GM10266 (cell line): Measurements from ENCODE around the gene MYBPC3.

ENCODE experiments used
- DNase-seq: peaks from one replicate; pipeline ENCODE4 v3.0.0; 2012; ENCODE audit errors: extremely low spot score
- CTCF ChIP-seq: IDR thresholded peaks from 2 replicates; pipeline ENCODE4 v1.5.1; 2012; ENCODE audit warnings: mild to moderate bottlenecking, low read depth; ENCODE audit not compliant: control insufficient read depth, insufficient read depth; ENCODE audit errors: missing control alignments

The MYBPC3 gene

DNA sequence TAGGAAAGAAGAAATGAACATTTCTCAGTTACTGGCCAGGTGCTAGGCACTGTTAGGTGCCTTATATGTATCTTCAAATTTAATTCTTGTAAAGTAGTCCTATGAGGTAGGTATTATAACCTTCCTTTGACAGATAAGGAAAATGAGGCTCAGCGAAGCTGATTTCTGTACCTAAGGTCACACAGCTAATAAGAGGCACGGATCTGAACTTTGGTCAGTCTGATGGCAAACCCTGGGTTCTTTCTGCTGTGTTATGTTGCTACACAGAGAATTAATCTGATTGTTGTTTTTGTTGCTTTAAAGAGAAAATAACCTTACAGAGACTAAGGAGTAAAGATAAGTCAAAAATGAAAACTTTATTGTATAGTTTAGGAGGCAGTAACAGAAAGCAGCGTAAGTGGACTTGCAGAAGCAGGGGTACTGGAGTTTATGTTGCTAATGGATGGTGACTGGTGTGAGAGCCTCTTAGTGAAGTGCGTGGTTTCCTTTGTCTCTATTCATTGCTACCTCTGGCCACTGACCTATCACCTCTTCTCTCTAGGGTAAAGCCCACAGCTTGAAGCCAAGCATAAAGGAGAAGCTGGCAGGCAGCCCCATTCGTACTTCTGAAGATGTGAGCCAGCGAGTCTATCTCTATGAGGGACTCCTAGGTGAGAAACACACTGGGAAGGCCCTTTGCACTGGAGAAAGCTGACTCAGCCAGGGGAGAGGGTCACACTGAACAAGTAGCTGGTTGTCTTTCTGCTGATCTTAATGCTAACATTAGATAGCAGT is 44.3 kb downstream of the MYBPC3 start:
- TF ChIP-seq CTCF, result no peak
- DNase-seq, result no peak

DNA sequence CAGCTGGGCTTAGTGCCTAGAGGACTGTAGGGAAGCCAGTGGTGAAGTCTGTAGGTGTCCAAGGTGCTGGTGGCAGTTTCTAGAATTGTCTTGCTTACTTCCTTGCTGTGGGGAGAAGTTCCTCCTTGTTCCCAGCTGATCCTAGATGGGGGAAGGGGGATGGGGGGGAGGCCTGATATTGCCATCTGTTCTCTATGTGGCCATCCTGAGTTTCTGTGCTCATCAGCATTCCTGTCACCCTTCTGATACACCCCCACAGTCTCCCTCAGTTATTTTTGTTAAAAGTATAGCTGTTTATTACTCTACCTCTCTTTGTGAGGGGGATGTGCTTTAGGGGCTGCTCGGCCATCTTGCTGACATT is 46.0 kb downstream of the MYBPC3 start:
- no peak for TF ChIP-seq CTCF
- no peak for DNase-seq

GRCh38 chr11:47305734-47306483 is 46.6 kb downstream of the MYBPC3 start:
- no peak for TF ChIP-seq CTCF
- DNase-seq, result no peak

DNA sequence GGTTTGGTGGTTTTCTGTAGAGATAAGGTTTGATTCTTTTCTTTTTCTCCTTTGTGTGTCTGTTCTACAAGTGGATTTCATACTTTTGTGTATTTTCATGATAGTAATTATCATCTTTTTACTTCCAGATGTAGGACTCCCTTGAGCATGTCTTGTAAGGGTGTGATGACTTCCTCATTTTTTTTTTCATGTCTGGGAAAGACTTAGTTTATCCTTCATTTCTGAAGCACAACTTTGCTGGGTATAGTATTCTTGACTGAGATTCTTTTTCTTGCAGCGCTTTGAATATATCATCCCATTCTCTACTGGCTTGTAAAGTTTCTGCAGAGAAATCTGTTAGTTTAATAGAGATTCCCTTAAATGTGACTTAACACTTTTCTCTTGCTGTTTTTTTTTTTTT is 49.6 kb downstream of the MYBPC3 start:
- TF ChIP-seq CTCF, result no peak
- no peak for DNase-seq

DNA sequence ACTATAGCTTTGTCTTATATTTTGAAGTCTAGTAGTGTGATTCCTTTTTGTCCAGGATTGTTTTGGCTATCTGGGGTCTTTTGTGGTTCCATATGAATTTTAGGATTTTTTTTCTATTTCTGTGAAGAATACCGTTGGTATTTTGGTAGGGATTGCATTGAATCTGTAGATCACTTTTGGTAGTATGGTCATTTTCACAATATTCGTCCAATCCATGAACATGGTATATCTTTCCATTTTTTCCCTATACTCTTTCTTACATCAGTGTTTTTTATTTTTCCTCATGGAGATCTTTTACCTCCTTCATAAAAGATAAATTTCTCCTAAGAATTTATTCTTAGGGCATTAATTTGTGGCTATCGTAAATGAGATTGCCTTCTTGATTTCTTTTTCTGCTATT is 53.4 kb downstream of the MYBPC3 start:
- TF ChIP-seq CTCF, result no peak
- DNase-seq, result no peak

DNA sequence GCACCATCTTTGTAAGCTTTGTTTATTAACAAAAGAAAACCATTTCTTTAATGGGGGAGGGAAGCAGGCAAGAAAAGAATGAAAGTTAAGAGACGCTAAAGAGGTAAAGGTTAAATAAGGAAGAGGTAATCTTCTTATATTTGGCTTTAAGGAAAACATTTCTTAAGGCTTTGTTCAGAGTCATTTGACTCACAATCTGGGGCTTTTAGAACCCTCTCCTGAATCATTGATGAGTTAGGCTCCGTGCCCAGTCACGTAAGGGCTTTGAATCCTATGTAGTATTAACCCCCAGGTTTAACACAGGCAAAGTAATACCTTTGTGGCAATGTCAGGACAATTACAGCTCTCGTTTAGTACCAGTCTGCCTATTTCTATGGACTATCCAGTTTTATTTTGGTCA is 56.5 kb downstream of the MYBPC3 start:
- no peak for DNase-seq
- TF ChIP-seq CTCF, result no peak

DNA sequence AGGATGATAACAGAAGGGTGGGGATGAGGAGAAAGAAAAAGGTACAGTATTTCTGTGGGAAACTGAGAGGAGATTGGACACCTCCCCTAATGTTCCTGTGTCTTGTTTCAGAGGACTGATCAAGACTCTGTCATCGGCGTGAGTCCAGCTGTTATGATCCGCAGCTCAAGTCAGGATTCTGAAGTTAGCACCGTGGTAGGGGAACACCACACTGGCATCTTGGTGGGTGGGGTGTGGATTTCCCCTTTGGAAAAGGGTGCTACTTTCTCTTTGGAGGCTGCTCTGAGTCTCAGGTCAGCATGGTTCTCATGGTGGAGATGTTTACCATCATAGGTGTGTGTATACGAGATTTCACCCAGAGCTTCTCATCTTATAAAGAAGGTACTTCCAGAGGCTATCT is 57.1 kb downstream of the MYBPC3 start:
- DNase-seq, result no peak
- no peak for TF ChIP-seq CTCF
